ENCODE measurements around the gene IQCE. TPM values are rescaled to one million over a fixed set of nuclear protein-coding genes. Genes with fewer than 3 reads are reported as not detected.

Gene IQCE
- total and polyA plus RNA-seq, 9 donors, result 4.4 to 19.2 (median 13.3) TPM

DNA sequence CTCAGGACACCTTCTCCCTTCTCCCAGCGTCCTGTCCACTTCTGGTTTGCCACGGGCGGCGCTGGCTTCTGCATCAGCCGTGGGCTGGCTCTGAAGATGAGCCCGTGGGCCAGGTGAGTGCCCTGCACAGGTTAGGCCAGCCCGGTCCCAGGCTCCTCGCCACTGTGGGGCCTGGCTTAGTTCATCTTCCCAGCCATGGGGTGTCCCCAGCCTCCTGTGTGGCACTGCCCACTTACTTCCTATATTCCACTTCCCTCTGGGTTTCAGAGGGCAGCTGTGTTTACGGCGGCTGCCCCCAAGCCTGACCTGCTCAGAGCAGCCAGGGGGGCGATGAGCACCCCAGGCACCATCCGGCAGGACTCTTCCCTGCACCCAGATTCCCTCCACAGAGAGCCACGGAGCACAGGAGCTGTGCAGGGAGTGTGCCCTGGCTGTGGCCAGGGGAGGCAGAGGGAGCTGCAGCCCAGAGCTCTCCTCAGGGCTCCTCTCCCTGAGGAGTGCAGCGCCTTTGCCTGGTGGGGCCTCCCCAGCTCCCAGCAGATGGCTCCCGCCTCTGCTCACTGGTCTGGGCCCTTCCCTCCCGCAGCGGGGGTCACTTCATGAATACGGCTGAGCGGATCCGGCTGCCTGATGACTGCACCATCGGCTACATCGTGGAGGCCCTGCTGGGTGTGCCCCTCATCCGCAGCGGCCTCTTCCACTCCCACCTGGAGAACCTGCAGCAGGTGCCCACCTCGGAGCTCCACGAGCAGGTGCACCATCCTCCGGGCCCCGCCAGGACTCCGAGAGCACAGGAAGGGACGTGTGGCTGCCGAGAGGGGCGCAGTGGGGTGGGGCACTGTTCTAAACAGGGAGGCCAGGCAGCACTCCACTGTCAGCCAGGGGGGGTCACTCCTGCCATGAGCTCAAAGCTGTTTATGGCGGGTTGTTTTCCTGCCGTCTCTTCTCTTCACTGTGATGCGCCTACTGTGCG is 32.8 kb upstream of the IQCE start:
- Histone ChIP-seq H3K27ac (no peak overlapping the region), H3K4me1 (ENCODE audit: insufficient read depth) (peaks cover 4% of the 10 kb centered on the region), H3K27me3 (no peaks in the 10 kb centered on the region), H3K36me3 (no peaks in the 10 kb centered on the region), H3K4me3 (no peak overlapping the region), H3K9me3 (no peaks in the 10 kb centered on the region)
- DNase-seq, result no peak
- intact Hi-C loops (cut with DNase I), result no loop called here
- TF ChIP-seq POLR2A (IDR thresholded peaks at IDR 0.05) (no peak), EP300 (IDR thresholded peaks at IDR 0.05) (no peak)
- TF ChIP-seq, protein P1, sequence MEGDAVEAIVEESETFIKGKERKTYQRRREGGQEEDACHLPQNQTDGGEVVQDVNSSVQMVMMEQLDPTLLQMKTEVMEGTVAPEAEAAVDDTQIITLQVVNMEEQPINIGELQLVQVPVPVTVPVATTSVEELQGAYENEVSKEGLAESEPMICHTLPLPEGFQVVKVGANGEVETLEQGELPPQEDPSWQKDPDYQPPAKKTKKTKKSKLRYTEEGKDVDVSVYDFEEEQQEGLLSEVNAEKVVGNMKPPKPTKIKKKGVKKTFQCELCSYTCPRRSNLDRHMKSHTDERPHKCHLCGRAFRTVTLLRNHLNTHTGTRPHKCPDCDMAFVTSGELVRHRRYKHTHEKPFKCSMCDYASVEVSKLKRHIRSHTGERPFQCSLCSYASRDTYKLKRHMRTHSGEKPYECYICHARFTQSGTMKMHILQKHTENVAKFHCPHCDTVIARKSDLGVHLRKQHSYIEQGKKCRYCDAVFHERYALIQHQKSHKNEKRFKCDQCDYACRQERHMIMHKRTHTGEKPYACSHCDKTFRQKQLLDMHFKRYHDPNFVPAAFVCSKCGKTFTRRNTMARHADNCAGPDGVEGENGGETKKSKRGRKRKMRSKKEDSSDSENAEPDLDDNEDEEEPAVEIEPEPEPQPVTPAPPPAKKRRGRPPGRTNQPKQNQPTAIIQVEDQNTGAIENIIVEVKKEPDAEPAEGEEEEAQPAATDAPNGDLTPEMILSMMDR (IDR thresholded peaks at IDR 0.05), result no peak
- 84 to 87% (median 86%) methylated on average over 36 of the region's 36 CpGs for WGBS, 3 donors

DNA sequence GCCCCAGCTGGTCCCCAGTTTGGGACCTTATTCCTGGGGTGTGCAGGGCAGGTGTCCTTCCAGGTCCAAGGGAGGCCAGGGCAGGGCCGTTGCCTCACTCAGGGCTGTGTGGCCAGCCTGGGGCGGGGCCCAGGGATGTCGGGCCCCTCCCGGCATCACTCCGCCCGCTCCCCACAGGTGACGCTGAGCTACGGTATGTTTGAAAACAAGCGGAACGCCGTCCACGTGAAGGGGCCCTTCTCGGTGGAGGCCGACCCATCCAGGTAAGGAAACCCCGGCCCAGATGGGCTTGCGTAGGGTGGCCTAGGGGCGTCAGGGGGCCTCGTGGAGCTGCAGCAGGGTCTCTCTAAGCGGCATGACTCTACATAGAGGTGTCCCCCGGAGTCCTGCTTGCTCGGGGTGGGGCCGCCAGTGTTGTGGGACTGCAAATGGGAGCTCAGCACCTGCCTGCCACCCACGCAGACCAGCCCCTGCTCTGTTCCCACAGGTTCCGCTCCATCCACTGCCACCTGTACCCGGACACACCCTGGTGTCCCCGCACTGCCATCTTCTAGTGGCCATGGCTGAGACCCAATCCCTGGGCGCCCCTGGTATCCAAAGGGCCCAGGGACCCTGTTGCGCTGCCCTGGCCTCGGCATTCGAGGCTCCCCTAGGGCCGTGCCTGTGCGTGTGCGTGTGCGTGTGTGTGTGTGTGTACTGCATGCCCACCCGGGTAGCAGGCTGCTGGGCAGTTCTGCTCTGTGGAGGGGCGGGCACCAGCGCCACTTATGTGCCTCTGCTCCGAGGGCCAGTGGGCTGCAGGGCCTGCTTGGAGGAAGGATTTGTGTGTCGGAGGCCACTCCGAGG is 31.9 kb upstream of the IQCE start:
- Histone ChIP-seq H3K36me3 (no peaks in the 10 kb centered on the region), H3K27ac (no peak overlapping the region), H3K4me1 (ENCODE audit: insufficient read depth) (peaks cover 4% of the 10 kb centered on the region), H3K9me3 (no peaks in the 10 kb centered on the region), H3K27me3 (no peaks in the 10 kb centered on the region), H3K4me3 (no peak overlapping the region)
- 86 to 93% (median 92%) methylated on average over 36 to 40 of the region's 40 CpGs for WGBS, 3 donors
- DNase-seq, result no peak
- TF ChIP-seq EP300 (IDR thresholded peaks at IDR 0.05) (no peak), POLR2A (IDR thresholded peaks at IDR 0.05) (no peak)
- TF ChIP-seq, protein P1 (IDR thresholded peaks at IDR 0.05), result no peak
- intact Hi-C loops (cut with DNase I), result no loop called here

DNA sequence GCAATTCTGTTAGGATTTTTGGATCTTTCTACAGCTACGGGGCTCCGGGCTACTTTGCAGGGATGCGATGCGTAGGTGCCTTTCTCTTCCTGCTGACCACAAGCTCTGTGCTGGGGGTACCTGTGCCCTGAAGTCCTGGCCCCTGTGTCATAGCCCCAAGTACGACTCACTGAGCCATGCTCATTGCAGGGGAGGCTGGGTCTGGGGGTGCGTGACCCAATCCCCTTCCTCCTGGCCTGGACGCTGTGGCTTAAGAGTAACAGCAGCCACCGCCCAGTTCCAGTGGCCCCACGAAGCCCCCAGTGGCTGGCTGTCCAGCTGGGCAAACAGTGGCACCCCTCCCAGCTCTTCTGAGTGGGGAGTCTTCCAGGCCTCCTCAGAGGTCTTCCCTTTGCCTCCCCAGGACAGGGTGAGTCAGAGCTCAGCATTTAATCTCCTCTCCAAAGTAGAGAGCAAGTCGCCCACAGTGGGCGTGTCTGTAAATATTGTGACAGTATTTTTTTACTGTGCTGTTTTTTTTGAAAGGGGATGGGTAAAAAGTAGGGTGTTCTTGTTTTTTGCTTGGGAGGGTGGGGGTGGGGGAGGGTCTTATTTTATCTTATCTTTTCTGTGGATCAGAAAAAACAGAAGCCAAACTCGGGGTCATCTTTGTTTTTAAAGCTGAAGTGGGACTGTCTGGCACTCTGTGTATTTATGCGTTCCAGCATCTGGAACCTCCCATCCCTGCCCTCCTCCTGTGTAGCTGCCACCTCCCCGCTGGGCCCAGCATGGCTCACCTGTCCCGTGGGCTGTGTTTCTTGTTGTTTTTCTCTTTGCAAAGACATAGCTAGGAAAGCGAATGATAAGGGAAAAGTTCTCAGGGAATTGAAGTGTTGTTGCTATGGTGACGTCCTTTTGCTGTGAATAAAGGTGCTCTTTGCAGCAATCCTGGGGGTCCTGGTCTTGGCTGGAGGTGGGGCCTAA is 31.0 kb upstream of the IQCE start:
- intact Hi-C loops (cut with DNase I), result no loop called here

More for the DNA sequence above, 31.0 kb upstream of the IQCE start:
- 72 to 77% (median 77%) methylated on average over 16 to 17 of the region's 17 CpGs for WGBS, 3 donors
- Histone ChIP-seq H3K36me3 (no peaks in the 10 kb centered on the region), H3K4me1 (ENCODE audit: insufficient read depth) (peaks cover 4% of the 10 kb centered on the region), H3K27me3 (no peaks in the 10 kb centered on the region), H3K27ac (no peak overlapping the region), H3K4me3 (no peak overlapping the region), H3K9me3 (no peaks in the 10 kb centered on the region)
- DNase-seq, result no peak
- no peak for TF ChIP-seq POLR2A (IDR thresholded peaks at IDR 0.05)
- TF ChIP-seq, protein P1 (IDR thresholded peaks at IDR 0.05), result no peak
- no peak for TF ChIP-seq EP300 (IDR thresholded peaks at IDR 0.05)

Data from ovary (tissue), 9 donors.